GM19025 (cell line): ENCODE results near the gene MTG1.
"Not testable (repeated sequence)": the region's sequence is repeated elsewhere in the genome, so short reads cannot be mapped to it uniquely, and the experiment has no call there.

Source experiments
- ATAC-seq: cut with Tn5 transposase; IDR thresholded peaks from one replicate; pipeline ENCODE4 v1.9.1; 2021; ENCODE audit warnings: mild to moderate bottlenecking, low read depth, moderate library complexity; ENCODE audit not compliant: unreplicated experiment

Gene MTG1

GRCh38 chr10:133460208-133460769 is 66.3 kb downstream of the MTG1 start:
- no peak for ATAC-seq

GRCh38 chr10:133461027-133461426 is 67.1 kb downstream of the MTG1 start:
- ATAC-seq: no peak

GRCh38 chr10:133461841-133462240 is 67.9 kb downstream of the MTG1 start:
- no peak for ATAC-seq

- no peak for ATAC-seq
Observed at GRCh38 chr10:133462512-133463305, 68.8 kb downstream of the MTG1 start.

GRCh38 chr10:133464582-133465031 is 70.7 kb downstream of the MTG1 start:
- ATAC-seq: no peak

GRCh38 chr10:133465191-133465949 is 71.4 kb downstream of the MTG1 start:
- no peak for ATAC-seq

GRCh38 chr10:133465950-133466474 is 72.1 kb downstream of the MTG1 start:
- no peak for ATAC-seq

- ATAC-seq: no peak
Observed at GRCh38 chr10:133466683-133467275, 72.8 kb downstream of the MTG1 start.

- no peak for ATAC-seq
Observed at GRCh38 chr10:133467286-133467911, 73.4 kb downstream of the MTG1 start.

- ATAC-seq: not testable (repeated sequence)
Observed at GRCh38 chr10:133469205-133469604, 75.2 kb downstream of the MTG1 start.

GRCh38 chr10:133471300-133472109 is 77.5 kb downstream of the MTG1 start:
- ATAC-seq: no peak
